Spleen (tissue), 11 donors: ENCODE data around the gene MBL2. TPM values are rescaled to one million over a fixed set of nuclear protein-coding genes. Genes with fewer than 3 reads are reported as not detected.

Experiments used
- DNase-seq: peaks from one replicate; pipeline ENCODE4 v3.0.0-alpha.2; 2020
- H3K27ac ChIP-seq, 8 donors: fragments of 200-600 bp; sonication (generic) in 7 of 8; 1 replicate in 4 of 8; 2 replicates in 4 of 8; pipeline versions ENCODE4 v1.5.0 to v1.8.0; 2016 to 2021; ENCODE audit warnings: inconsistent platforms in 4 of 8, mild to moderate bottlenecking in 4 of 8, moderate library complexity in 1 of 8
- H3K27me3 ChIP-seq, 7 donors: fragments of 200-600 bp; sonication (generic) in 6 of 7; replicated peaks in 1 of 7; 1 replicate in 4 of 7; 2 replicates in 3 of 7; pipeline versions ENCODE4 v1.5.0 to v1.8.0; 2016 to 2021; ENCODE audit warnings: inconsistent platforms in 3 of 7, mild to moderate bottlenecking in 1 of 7
- H3K36me3 ChIP-seq, 6 donors: fragments of 200-600 bp; sonication (generic) in 5 of 6; 1 replicate in 4 of 6; 2 replicates in 2 of 6; pipeline versions ENCODE4 v1.5.0 to v1.8.0; 2016 to 2021; ENCODE audit warnings: inconsistent platforms in 2 of 6
- H3K4me1 ChIP-seq, 6 donors: fragments of 200-600 bp; sonication (generic) in 5 of 6; 1 replicate in 3 of 6; 2 replicates in 3 of 6; pipeline versions ENCODE4 v1.5.0 to v1.8.0; 2016 to 2021; ENCODE audit warnings: inconsistent platforms in 3 of 6
- H3K4me3 ChIP-seq, 8 donors: fragments of 200-600 bp; sonication (generic) in 7 of 8; 1 replicate in 4 of 8; 2 replicates in 4 of 8; pipeline versions ENCODE4 v1.5.0 to v1.8.0; 2016 to 2021; ENCODE audit warnings: inconsistent platforms in 4 of 8, mild to moderate bottlenecking in 4 of 8, moderate library complexity in 2 of 8
- H3K9me3 ChIP-seq, 8 donors: fragments of 200-600 bp; sonication (generic) in 7 of 8; 1 replicate in 4 of 8; 2 replicates in 4 of 8; pipeline versions ENCODE4 v1.5.0 to v1.8.0; 2016 to 2021; ENCODE audit warnings: inconsistent platforms in 4 of 8
- CTCF ChIP-seq, 11 experiments: fragments of 200-600 bp in 7 of 11; fragments of 450-650 bp in 4 of 11; sonication (generic) in 4 of 11; IDR thresholded peaks in 8 of 11; conservative IDR thresholded peaks in 3 of 11; 1 replicate in 7 of 11; 2 replicates in 4 of 11; pipeline versions ENCODE4 v1.4.0 to v1.8.0; 2016 to 2021; ENCODE audit warnings: antibody characterized with exemption in 11 of 11, inconsistent platforms in 4 of 11, mild to moderate bottlenecking in 1 of 11
- POLR2A ChIP-seq, 3 donors: fragments of 450-650 bp; IDR thresholded peaks; one replicate each; pipeline ENCODE4 v1.5.1; 2017; ENCODE audit warnings: antibody characterized with exemption in 3 of 3, mild to moderate bottlenecking in 1 of 3
- POLR2AphosphoS5 ChIP-seq, 3 donors: sonication (generic); formaldehyde crosslinking; IDR thresholded peaks; one replicate each; pipeline ENCODE4 v1.5.1; 2017; ENCODE audit warnings: antibody characterized with exemption in 3 of 3
- WGBS, 5 donors: extraction: QIAGEN DNeasy Blood & Tissue Kit in 3 of 5; methylation state at CpG; one replicate each; pipeline versions ENCODE4 v1.1.5 to v1.1.7; 2013 to 2018; 5-methylcytosine and 5-hydroxymethylcytosine counted together
- intact Hi-C: fragments of 100-400 bp; cut with DNase I; formaldehyde crosslinking; loops from one replicate; pipeline ENCODE4 v1.15.0; 2023; ENCODE audit warnings: low total_unique reads
- polyA plus RNA-seq, 3 donors: library from polyadenylated mRNA; stranded (reverse); fragments of 200-250 nt; gene quantifications; one replicate each; pipeline ENCODE4 v1.2.1, GENCODE V29; 2013
- total RNA-seq, 7 donors: library from RNA; depleted of rRNA in 3 of 7; stranded (reverse); fragments of >200 nt in 3 of 7; fragmentation: NEBNext Ultra II Directional in 4 of 7; extraction: Animal tissue kit (Norgen Biotek cat#: 25700) in 4 of 7; gene quantifications; one replicate each; pipeline versions ENCODE4 v1.1.0 to v1.2.1, GENCODE V29; 2016 to 2021
- donor health status: healthy with polysubstance abuse.
- donor health status: DM: no; HTN: no; CAD: no; lungs with moderate emphysema.
- donor health status: DM: no; HTN: no; CAD: no.
- donor health status: Bipolar disorder and iron deficiency.
- donor health status: healthy.
- donor health status: DM: no; HTN: no; CAD: no.
- donor health status: DM: yes; HTN: yes; CAD: no.

The MBL2 gene
- total and polyA plus RNA-seq, 10 donors: 0.02 to 0.18 (median 0.11) TPM; not detected in 6

DNA sequence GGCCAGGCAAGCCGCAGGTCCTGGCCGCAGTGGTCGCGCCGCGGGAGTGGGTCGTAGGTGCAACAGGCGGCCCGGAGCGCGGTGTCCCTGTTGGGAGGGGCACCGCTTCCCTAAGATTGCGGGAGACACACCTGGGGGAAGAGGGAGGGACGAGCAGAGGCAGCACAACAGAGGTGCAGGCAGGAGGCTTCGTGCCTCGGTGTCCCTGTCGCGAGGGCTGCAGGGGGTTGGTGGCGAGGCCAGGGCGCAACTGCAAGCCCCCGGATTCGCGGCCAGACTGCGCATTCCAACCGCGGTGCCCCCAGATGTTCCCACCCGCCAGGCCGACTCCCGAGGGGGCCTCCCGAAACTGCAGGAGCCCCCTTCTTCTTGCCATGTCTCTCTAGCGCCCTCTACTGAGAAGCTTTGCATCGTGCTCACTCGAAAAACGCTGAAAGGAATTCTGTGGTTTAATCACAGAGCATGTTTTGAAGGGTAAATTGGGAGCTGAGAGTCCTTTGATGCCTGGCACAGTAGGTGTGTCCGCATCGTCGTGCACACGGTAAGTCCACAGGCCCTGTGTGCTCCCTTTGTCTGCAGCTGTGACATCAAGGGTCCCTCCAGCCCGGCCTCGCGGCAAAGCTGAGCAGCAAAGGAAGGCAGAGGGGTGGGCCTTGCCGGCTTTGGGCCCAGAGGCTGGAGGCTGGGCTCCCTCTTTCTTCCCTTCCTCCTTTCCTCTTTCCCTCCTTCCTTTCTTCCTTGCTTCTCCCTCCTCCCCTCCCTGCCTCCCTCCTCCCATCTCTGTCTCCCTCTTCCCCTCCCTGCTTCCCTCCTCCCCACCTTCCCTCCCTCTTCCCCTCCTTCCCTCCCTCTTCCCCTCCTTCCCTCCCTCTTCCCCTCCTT, 6.2 kb upstream of the MBL2 start:
- Histone ChIP-seq H3K4me1 (no peaks in the 10 kb centered on the region), H3K27ac (no peak overlapping the region), H3K9me3 (no peaks in the 10 kb centered on the region), H3K4me3 (no peak overlapping the region), H3K36me3 (no peaks in the 10 kb centered on the region), H3K27me3 (peaks cover 0 to 23% (median 11%) of the 10 kb centered on the region in 7 donors)
- no peak for TF ChIP-seq POLR2A (IDR thresholded peaks at IDR 0.05)
- no peak for TF ChIP-seq POLR2AphosphoS5 (IDR thresholded peaks at IDR 0.05)
- TF ChIP-seq CTCF (IDR thresholded peaks at IDR 0.05 in 8 of 11, conservative IDR thresholded peaks at IDR 0.05 in 3 of 11): peak in 3 of 11 experiments; percentile 12 to 26 (median 21)
- intact Hi-C loops: loop anchor here (5.0 kb wide), 1 partner anchor 36 kb away; no protein-coding TSS in a partner anchor
- 37 to 55% (median 47%) methylated on average over 36 to 42 of the region's 42 CpGs for WGBS, 5 donors
- no peak for DNase-seq

GRCh38 chr10:52777414-52777813, 4.8 kb upstream of the MBL2 start:
- 73 to 96% (median 85%) methylated on average over 5 of the region's 5 CpGs for WGBS, 5 donors
- no peak overlapping the region for H3K27ac ChIP-seq
- peaks cover 0 to 8% (median 0%) of the 10 kb centered on the region in 6 donors for H3K4me1 ChIP-seq
- TF ChIP-seq POLR2A (IDR thresholded peaks at IDR 0.05) (no peak), CTCF (IDR thresholded peaks at IDR 0.05 in 8 of 11, conservative IDR thresholded peaks at IDR 0.05 in 3 of 11) (no peak), POLR2AphosphoS5 (IDR thresholded peaks at IDR 0.05) (no peak)
- DNase-seq: no peak
- no peaks in the 10 kb centered on the region for H3K36me3 ChIP-seq
- no peaks in the 10 kb centered on the region for H3K9me3 ChIP-seq
- intact Hi-C loops: loop anchor here (5.0 kb wide), 1 partner anchor 35 kb away; no protein-coding TSS in a partner anchor
- no peak overlapping the region for H3K4me3 ChIP-seq
- H3K27me3 ChIP-seq: peaks cover 0 to 23% (median 11%) of the 10 kb centered on the region in 7 donors

- 0% methylated on average over 1 of the region's 1 CpG; no CpG with 5 or more reads in 2 of the 5 donors for WGBS, 5 donors
- no peak for DNase-seq
- peaks cover 0 to 9% (median 0%) of the 10 kb centered on the region in 6 donors for H3K4me1 ChIP-seq
- no peak overlapping the region for H3K27ac ChIP-seq
- peaks cover 0 to 23% (median 11%) of the 10 kb centered on the region in 7 donors for H3K27me3 ChIP-seq
- intact Hi-C loops: loop anchor here (5.0 kb wide), 1 partner anchor 34 kb away; no protein-coding TSS in a partner anchor
- H3K36me3 ChIP-seq: no peaks in the 10 kb centered on the region
- H3K4me3 ChIP-seq: no peak overlapping the region
- TF ChIP-seq POLR2AphosphoS5 (IDR thresholded peaks at IDR 0.05) (no peak), POLR2A (IDR thresholded peaks at IDR 0.05) (no peak), CTCF (IDR thresholded peaks at IDR 0.05 in 8 of 11, conservative IDR thresholded peaks at IDR 0.05 in 3 of 11) (no peak)
- no peaks in the 10 kb centered on the region for H3K9me3 ChIP-seq
Observed at GRCh38 chr10:52776471-52776903, 3.9 kb upstream of the MBL2 start.

DNA sequence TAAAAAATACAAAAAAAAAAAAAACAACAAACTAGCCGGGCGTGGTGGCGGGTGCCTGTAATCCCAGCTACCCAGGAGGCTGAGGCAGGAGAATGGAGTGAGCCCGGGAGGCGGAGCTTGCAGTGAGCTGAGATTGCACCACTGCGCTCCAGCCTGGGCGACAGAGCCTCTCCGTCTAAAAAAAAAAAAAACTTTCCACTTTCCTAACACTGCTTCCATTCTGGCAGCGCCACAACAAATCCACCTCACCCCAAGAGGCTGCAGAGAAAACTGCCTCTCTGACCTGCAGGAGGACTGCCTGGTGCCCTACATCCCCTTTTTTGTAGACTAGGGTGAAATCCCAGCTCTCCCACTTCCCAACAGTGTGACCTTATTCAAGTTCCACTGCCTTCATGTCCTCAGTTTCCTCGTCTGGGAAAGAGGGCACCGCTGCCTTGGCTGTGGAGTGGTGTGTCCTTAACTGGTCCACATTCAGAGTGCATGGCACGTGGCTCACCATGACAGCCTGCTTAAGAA, 2.6 kb upstream of the MBL2 start:
- no peaks in the 10 kb centered on the region for H3K9me3 ChIP-seq
- H3K36me3 ChIP-seq: no peaks in the 10 kb centered on the region
- DNase-seq: no peak
- peaks cover 0 to 9% (median 0%) of the 10 kb centered on the region in 6 donors for H3K4me1 ChIP-seq
- intact Hi-C loops: loop anchor here (5.0 kb wide), 1 partner anchor 33 kb away; no protein-coding TSS in a partner anchor
- no peak overlapping the region for H3K4me3 ChIP-seq
- H3K27me3 ChIP-seq: peaks cover 0 to 21% (median 11%) of the 10 kb centered on the region in 7 donors
- H3K27ac ChIP-seq: no peak overlapping the region
- 82 to 93% (median 88%) methylated on average over 12 of the region's 12 CpGs for WGBS, 5 donors
- TF ChIP-seq POLR2A (IDR thresholded peaks at IDR 0.05): no peak
